IPS DF 6.9 (cell line): ENCODE results near the gene AKAP1.

Source experiments
- DNase-seq: peaks from one replicate; pipeline ENCODE4 v3.0.0-alpha.2; 2013; ENCODE audit warnings: low read depth, low spot score
- H3K27ac ChIP-seq: one replicate; pipeline ENCODE4 v1.5.1; 2013; ENCODE audit warnings: low read length, control low read depth
- H3K27me3 ChIP-seq: 2 replicates; pipeline ENCODE4 v1.6.1; 2013; ENCODE audit warnings: mild to moderate bottlenecking, low read length; ENCODE audit not compliant: control insufficient read depth, insufficient read depth
- H3K36me3 ChIP-seq: 2 replicates; pipeline ENCODE4 v1.6.1; 2013; ENCODE audit warnings: low read length; ENCODE audit not compliant: control insufficient read depth, insufficient read depth
- H3K4me1 ChIP-seq: 2 replicates; pipeline ENCODE4 v1.6.1; 2013; ENCODE audit warnings: low read length; ENCODE audit not compliant: control insufficient read depth, insufficient read depth
- H3K4me3 ChIP-seq: 2 replicates; pipeline ENCODE4 v1.5.1; 2013; ENCODE audit warnings: mild to moderate bottlenecking, low read length
- H3K9me3 ChIP-seq: 2 replicates; pipeline ENCODE4 v1.6.1; 2013; ENCODE audit warnings: low read length, inconsistent platforms; ENCODE audit not compliant: control insufficient read depth, insufficient read depth
- WGBS: extraction: QIAGEN DNeasy Blood & Tissue Kit; methylation state at CpG from one replicate; pipeline ENCODE4 v1.1.7; 2013; ENCODE audit warnings: mixed read lengths, missing lambda C conversion rate; ENCODE audit not compliant: insufficient read length, insufficient coverage; 5-methylcytosine and 5-hydroxymethylcytosine counted together

The AKAP1 gene

GRCh38 chr17:57105591-57105990 lies 20.5 kb downstream of the AKAP1 start:
- no CpG with 5 or more reads among the region's 8 CpGs for WGBS
- Histone ChIP-seq H3K27me3 (no peaks in the 10 kb centered on the region), H3K27ac (no peak overlapping the region), H3K36me3 (0 out of 2 replicates have a peak, but pooled peaks cover 7% of the 10 kb centered on the region), H3K4me3 (no peak overlapping the region), H3K9me3 (no peaks in the 10 kb centered on the region), H3K4me1 (peaks cover 9% of the 10 kb centered on the region; the same call in 1 of the 2 replicates)
- no peak for DNase-seq

GRCh38 chr17:57106107-57106835 lies 21.2 kb downstream of the AKAP1 start:
- Histone ChIP-seq H3K4me3 (no peak overlapping the region), H3K9me3 (no peaks in the 10 kb centered on the region), H3K36me3 (0 out of 2 replicates have a peak, but pooled peaks cover 9% of the 10 kb centered on the region), H3K4me1 (peaks cover 8% of the 10 kb centered on the region; the same call in 1 of the 2 replicates), H3K27me3 (no peaks in the 10 kb centered on the region), H3K27ac (no peak overlapping the region)
- DNase-seq = no peak
- no CpG with 5 or more reads among the region's 17 CpGs for WGBS

GRCh38 chr17:57106836-57107497 lies 21.9 kb downstream of the AKAP1 start:
- WGBS = no CpG with 5 or more reads among the region's 14 CpGs
- Histone ChIP-seq H3K27me3 (no peaks in the 10 kb centered on the region), H3K36me3 (0 out of 2 replicates have a peak, but pooled peaks cover 9% of the 10 kb centered on the region), H3K4me1 (peaks cover 8% of the 10 kb centered on the region; the same call in 1 of the 2 replicates), H3K27ac (no peak overlapping the region), H3K4me3 (no peak overlapping the region), H3K9me3 (no peaks in the 10 kb centered on the region)
- DNase-seq = no peak

- no peaks in the 10 kb centered on the region for H3K9me3 ChIP-seq
- H3K36me3 ChIP-seq = 0 out of 2 replicates have a peak, but pooled peaks cover 9% of the 10 kb centered on the region
- no peak overlapping the region for H3K27ac ChIP-seq
- WGBS = no CpG with 5 or more reads among the region's 12 CpGs
- peaks cover 8% of the 10 kb centered on the region; the same call in 1 of the 2 replicates for H3K4me1 ChIP-seq
- no peak overlapping the region for H3K4me3 ChIP-seq
- DNase-seq = no peak
- H3K27me3 ChIP-seq = no peaks in the 10 kb centered on the region
These were observed 22.6 kb downstream of the AKAP1 start for GRCh38 chr17:57107498-57108101.

- DNase-seq = no peak
- no peak overlapping the region for H3K4me3 ChIP-seq
- no peaks in the 10 kb centered on the region for H3K9me3 ChIP-seq
- no peaks in the 10 kb centered on the region for H3K27me3 ChIP-seq
- peaks cover 8% of the 10 kb centered on the region for H3K4me1 ChIP-seq
- no peak overlapping the region for H3K27ac ChIP-seq
- WGBS = no CpG with 5 or more reads among the region's 12 CpGs
- H3K36me3 ChIP-seq = 0 out of 2 replicates have a peak, but pooled peaks cover 9% of the 10 kb centered on the region
These were observed 23.8 kb downstream of the AKAP1 start for GRCh38 chr17:57108671-57109392.

- DNase-seq = no peak
- peaks cover 10% of the 10 kb centered on the region for H3K4me1 ChIP-seq
- H3K27me3 ChIP-seq = no peaks in the 10 kb centered on the region
- H3K9me3 ChIP-seq = no peaks in the 10 kb centered on the region
- H3K36me3 ChIP-seq = peaks cover 12% of the 10 kb centered on the region; the same call in 1 of the 2 replicates
- no peak overlapping the region for H3K4me3 ChIP-seq
- H3K27ac ChIP-seq = no peak overlapping the region
- no CpG with 5 or more reads among the region's 14 CpGs for WGBS
These were observed 24.5 kb downstream of the AKAP1 start for GRCh38 chr17:57109393-57110151.

GRCh38 chr17:57110152-57110542 lies 25.1 kb downstream of the AKAP1 start:
- H3K27ac ChIP-seq = no peak overlapping the region
- H3K36me3 ChIP-seq = peaks cover 13% of the 10 kb centered on the region
- H3K4me1 ChIP-seq = peaks cover 10% of the 10 kb centered on the region
- H3K4me3 ChIP-seq = no peak overlapping the region
- no CpG with 5 or more reads among the region's 5 CpGs for WGBS
- DNase-seq = no peak
- no peaks in the 10 kb centered on the region for H3K27me3 ChIP-seq
- no peaks in the 10 kb centered on the region for H3K9me3 ChIP-seq

GRCh38 chr17:57110579-57111325 lies 25.7 kb downstream of the AKAP1 start:
- no CpG with 5 or more reads among the region's 12 CpGs for WGBS
- H3K4me1 ChIP-seq = peaks cover 10% of the 10 kb centered on the region
- no peaks in the 10 kb centered on the region for H3K9me3 ChIP-seq
- H3K27me3 ChIP-seq = no peaks in the 10 kb centered on the region
- no peak for DNase-seq
- no peak overlapping the region for H3K27ac ChIP-seq
- peaks cover 16% of the 10 kb centered on the region for H3K36me3 ChIP-seq
- H3K4me3 ChIP-seq = no peak overlapping the region

- peaks cover 10% of the 10 kb centered on the region for H3K4me1 ChIP-seq
- peaks cover 22% of the 10 kb centered on the region for H3K36me3 ChIP-seq
- no peak overlapping the region for H3K27ac ChIP-seq
- no peaks in the 10 kb centered on the region for H3K27me3 ChIP-seq
- H3K4me3 ChIP-seq = no peak overlapping the region
- H3K9me3 ChIP-seq = no peaks in the 10 kb centered on the region
- no CpG with 5 or more reads among the region's 3 CpGs for WGBS
- DNase-seq = no peak
These were observed 26.3 kb downstream of the AKAP1 start for GRCh38 chr17:57111386-57111785.
